B cell (primary cell): Measurements from ENCODE around the gene HSP90B1. TPM values are rescaled to one million over a fixed set of nuclear protein-coding genes. Genes with fewer than 3 reads are reported as not detected.

Experiments
- ATAC-seq: fragments of 200-7000 bp; cut with Tn5 transposase; one replicate; pipeline ENCODE4 v1.10.0; 2021; ENCODE audit warnings: low read depth, mild to moderate bottlenecking, moderate number of reproducible peaks, moderate library complexity
- CTCF ChIA-PET: fragments of 350-600 bp; sonication (Branson Sonifier 250); formaldehyde crosslinking; loops from one replicate; lab custom pipeline; 2021; ENCODE audit warnings: antibody characterized with exemption, inconsistent platforms; lab: Charles Lee
- POLR2A ChIA-PET: fragments of 350-600 bp; sonication (Branson Sonifier 250); formaldehyde crosslinking; loops from one replicate; lab custom pipeline; 2021; ENCODE audit warnings: antibody characterized with exemption; lab: Charles Lee
- DNase-seq: peaks from one replicate; pipeline ENCODE4 v3.0.0; 2013
- H2AFZ ChIP-seq: 2 replicates; pipeline ENCODE4 v1.6.1; 2012; ENCODE audit warnings: mild to moderate bottlenecking, low read depth, low read length; ENCODE audit not compliant: insufficient read depth, poor library complexity, severe bottlenecking
- H3K27ac ChIP-seq, 2 donors: 1 replicate in 1 of 2; 2 replicates in 1 of 2; pipeline ENCODE4 v1.5.1; 2012 to 2013; ENCODE audit warnings: low read length in 2 of 2, mild to moderate bottlenecking in 2 of 2, moderate library complexity in 1 of 2
- H3K27me3 ChIP-seq, 4 experiments: fragments of 200-600 bp in 1 of 4; sonication (generic) in 1 of 4; replicated peaks in 1 of 4; 1 replicate in 2 of 4; 2 replicates in 2 of 4; pipeline versions ENCODE4 v1.6.1 to v1.7.0; 2013 to 2016; ENCODE audit warnings: low read length in 3 of 4, mild to moderate bottlenecking in 2 of 4, mixed read lengths in 1 of 4, moderate library complexity in 1 of 4; ENCODE audit not compliant: insufficient read depth in 4 of 4, control insufficient read depth in 3 of 4; ENCODE audit errors: control extremely low read depth in 1 of 4
- H3K36me3 ChIP-seq, 2 experiments: replicated peaks in 1 of 2; 1 replicate in 1 of 2; 2 replicates in 1 of 2; pipeline versions ENCODE4 v1.6.1 to v1.7.1; 2013; ENCODE audit warnings: low read length in 1 of 2; ENCODE audit not compliant: insufficient read depth in 2 of 2, control insufficient read depth in 1 of 2; ENCODE audit errors: control extremely low read depth in 1 of 2, extremely low read depth in 1 of 2
- H3K4me1 ChIP-seq, 2 donors: fragments of 200-600 bp in 1 of 2; sonication (generic) in 1 of 2; 1 replicate in 1 of 2; 2 replicates in 1 of 2; pipeline versions ENCODE4 v1.5.1 to v1.6.1; 2013 to 2017; ENCODE audit warnings: low read length in 2 of 2; ENCODE audit not compliant: control insufficient read depth in 2 of 2, insufficient read depth in 2 of 2
- H3K4me2 ChIP-seq: replicated peaks from 2 replicates; pipeline ENCODE3; 2012; ENCODE audit warnings: mild to moderate bottlenecking, low read depth, low read length; ENCODE audit not compliant: poor library complexity, severe bottlenecking
- H3K4me3 ChIP-seq, 5 experiments: fragments of 200-600 bp in 1 of 5; sonication (generic) in 1 of 5; 1 replicate in 3 of 5; 2 replicates in 2 of 5; pipeline versions ENCODE4 v1.5.1 to v1.7.0; 2011 to 2016; ENCODE audit warnings: low read length in 4 of 5, mild to moderate bottlenecking in 4 of 5, low read depth in 2 of 5, control low read depth in 1 of 5, moderate library complexity in 1 of 5; ENCODE audit not compliant: insufficient read depth in 1 of 5; ENCODE audit errors: control extremely low read depth in 1 of 5, extremely low read depth in 1 of 5
- H3K79me2 ChIP-seq: fragments of 200-600 bp; sonication (generic); one replicate; pipeline ENCODE4 v1.6.0; 2016; ENCODE audit warnings: low read length; ENCODE audit not compliant: control insufficient read depth, insufficient read depth
- H3K9ac ChIP-seq: fragments of 200-600 bp; sonication (generic); 2 replicates; pipeline ENCODE4 v1.6.1; 2017; ENCODE audit warnings: mild to moderate bottlenecking, low read length, moderate library complexity
- H3K9me3 ChIP-seq, 3 donors: one replicate each; pipeline versions ENCODE4 v1.6.1 to v1.7.1; 2013; ENCODE audit warnings: low read length in 2 of 3; ENCODE audit not compliant: control insufficient read depth in 2 of 3, insufficient read depth in 1 of 3; ENCODE audit errors: control extremely low read depth in 1 of 3
- H4K20me1 ChIP-seq: 2 replicates; pipeline ENCODE4 v1.6.0; 2012; ENCODE audit warnings: mild to moderate bottlenecking, low read length; ENCODE audit not compliant: insufficient read depth, control insufficient read depth, poor library complexity, severe bottlenecking
- H3K27ac Mint-ChIP-seq: one replicate; pipeline ENCODE4 v1.8.0; 2021; ENCODE audit warnings: mixed read lengths
- H3K27me3 Mint-ChIP-seq: one replicate; pipeline ENCODE4 v1.8.0; 2021; ENCODE audit warnings: mixed read lengths
- H3K4me1 Mint-ChIP-seq: one replicate; pipeline ENCODE4 v1.8.0; 2021; ENCODE audit warnings: mixed read lengths
- H3K4me3 Mint-ChIP-seq: one replicate; pipeline ENCODE4 v1.8.0; 2021; ENCODE audit warnings: mixed read lengths
- H3K9me3 Mint-ChIP-seq: one replicate; pipeline ENCODE4 v1.8.0; 2022; ENCODE audit warnings: mixed read lengths; ENCODE audit not compliant: insufficient read depth
- EZH2 ChIP-seq: IDR thresholded peaks from 2 replicates; pipeline ENCODE4 v1.6.1; 2012; ENCODE audit warnings: borderline replicate concordance, low read depth, mild to moderate bottlenecking, moderate library complexity, low read length; ENCODE audit not compliant: insufficient read depth, poor library complexity, severe bottlenecking
- WGBS: methylation state at CpG from one replicate; pipeline ENCODE4 v1.1.5; 2013; ENCODE audit warnings: missing lambda C conversion rate; ENCODE audit not compliant: insufficient coverage; 5-methylcytosine and 5-hydroxymethylcytosine counted together
- intact Hi-C: fragments of 100-400 bp; cut with micrococcal nuclease; formaldehyde crosslinking; loops from one replicate; pipeline ENCODE4 v1.10.0; 2022
- polyA plus RNA-seq: library from polyadenylated mRNA; depleted of rRNA; stranded (reverse); fragments of >200 nt; gene quantifications from 2 replicates; pipeline ENCODE4 v1.2.3, GENCODE V29; 2012
- total RNA-seq, 2 donors: library from RNA; stranded (reverse); fragments of 120-200 nt in 1 of 2; gene quantifications; 1 replicate in 1 of 2; 2 replicates in 1 of 2; pipeline versions ENCODE4 v1.2.3 to v1.2.4, GENCODE V29; 2013 to 2022
- TF ChIP-seq, protein P1 (sequence below): fragments of 200-600 bp; IDR thresholded peaks from one replicate; pipeline ENCODE4 v1.8.0; 2022; ENCODE audit warnings: antibody characterized with exemption, mild to moderate bottlenecking

HSP90B1 gene
- total and polyA plus RNA-seq, 2 donors (not counting 1 experiment from before 2014, with no cell fraction given), result 94.5 to 203 TPM

- Histone ChIP-seq H2AFZ (peak overlapping the region; percentile 10), H3K4me2 (no peak overlapping the region), H3K9ac (no peak overlapping the region), H3K79me2 (no peaks in the 10 kb centered on the region), H3K4me3 (no peak overlapping the region), H3K27me3 (no peaks in the 10 kb centered on the region), H3K9me3 (no peaks in the 10 kb centered on the region), H4K20me1 (no peaks in the 10 kb centered on the region), H3K27ac (no peak overlapping the region), H3K4me1 (peaks cover 11 to 15% of the 10 kb centered on the region in 2 donors), H3K36me3 (no peaks in the 10 kb centered on the region)
- Mint-ChIP-seq H3K27me3 (no peaks in the 10 kb centered on the region), H3K4me1 (peaks cover 22% of the 10 kb centered on the region), H3K27ac (no peak overlapping the region), H3K9me3 (no peaks in the 10 kb centered on the region), H3K4me3 (no peak overlapping the region)
- ATAC-seq, result peak; percentile 56
- peak; percentile 55 for DNase-seq
- CTCF ChIA-PET, result interaction anchor here (0.6 to 2.2 kb wide), 18 partner anchors 11 to 228 kb away, joined by 3 to 43 read pairs (median 4); partner anchors contain the start of gene HSP90B1
- WGBS, result 0% methylated on average over 1 of the region's 4 CpGs
- TF ChIP-seq, protein P1, sequence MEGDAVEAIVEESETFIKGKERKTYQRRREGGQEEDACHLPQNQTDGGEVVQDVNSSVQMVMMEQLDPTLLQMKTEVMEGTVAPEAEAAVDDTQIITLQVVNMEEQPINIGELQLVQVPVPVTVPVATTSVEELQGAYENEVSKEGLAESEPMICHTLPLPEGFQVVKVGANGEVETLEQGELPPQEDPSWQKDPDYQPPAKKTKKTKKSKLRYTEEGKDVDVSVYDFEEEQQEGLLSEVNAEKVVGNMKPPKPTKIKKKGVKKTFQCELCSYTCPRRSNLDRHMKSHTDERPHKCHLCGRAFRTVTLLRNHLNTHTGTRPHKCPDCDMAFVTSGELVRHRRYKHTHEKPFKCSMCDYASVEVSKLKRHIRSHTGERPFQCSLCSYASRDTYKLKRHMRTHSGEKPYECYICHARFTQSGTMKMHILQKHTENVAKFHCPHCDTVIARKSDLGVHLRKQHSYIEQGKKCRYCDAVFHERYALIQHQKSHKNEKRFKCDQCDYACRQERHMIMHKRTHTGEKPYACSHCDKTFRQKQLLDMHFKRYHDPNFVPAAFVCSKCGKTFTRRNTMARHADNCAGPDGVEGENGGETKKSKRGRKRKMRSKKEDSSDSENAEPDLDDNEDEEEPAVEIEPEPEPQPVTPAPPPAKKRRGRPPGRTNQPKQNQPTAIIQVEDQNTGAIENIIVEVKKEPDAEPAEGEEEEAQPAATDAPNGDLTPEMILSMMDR, result peak; percentile 65
- TF ChIP-seq EZH2, result no peak
- intact Hi-C loops, result loop anchor here (1.0 to 5.0 kb wide), 3 partner anchors 44 to 94 kb away; partner anchors contain the start of gene TDG
- POLR2A ChIA-PET, result interaction anchor here (0.7 to 1.0 kb wide), 2 partner anchors 45 to 81 kb away, joined by 3 to 5 read pairs; partner anchors contain the start of genes HSP90B1 and TDG
Measured at GRCh38 chr12:103884316-103884715, 45.9 kb upstream of the HSP90B1 start.

DNA sequence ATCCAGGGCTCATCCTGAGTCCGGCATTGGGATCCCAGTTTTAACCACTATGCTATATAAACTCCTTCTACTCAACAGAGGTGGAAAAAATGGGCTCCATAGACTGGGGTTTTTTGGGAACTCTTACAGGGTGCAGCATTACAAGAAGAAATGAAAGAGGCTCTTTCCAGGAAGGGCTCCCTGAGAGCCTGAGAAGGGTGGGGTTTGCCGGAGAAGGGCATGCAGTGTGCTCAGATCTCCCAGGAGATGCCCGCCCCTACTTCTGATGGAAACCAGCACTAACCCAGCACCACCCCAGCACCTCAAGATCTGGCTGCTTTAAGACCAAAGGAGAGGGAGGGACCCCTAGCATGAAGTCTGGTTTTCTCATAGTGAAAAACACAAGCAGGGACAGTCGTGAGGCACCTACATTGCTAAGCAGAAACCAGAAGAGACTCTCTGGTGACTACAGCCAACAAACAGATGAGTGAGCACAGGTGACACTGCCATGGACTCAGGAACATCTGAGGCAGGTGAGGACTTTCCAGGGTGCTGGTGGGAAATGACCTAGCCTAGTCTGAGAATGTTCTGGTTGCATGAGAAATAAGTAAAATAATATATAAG is 43.9 kb upstream of the HSP90B1 start:
- Histone ChIP-seq H4K20me1 (no peaks in the 10 kb centered on the region), H3K27ac (no peak overlapping the region), H3K27me3 (no peaks in the 10 kb centered on the region), H3K36me3 (no peaks in the 10 kb centered on the region), H3K9me3 (no peaks in the 10 kb centered on the region), H3K4me1 (peaks cover 3% of the 10 kb centered on the region in 2 donors), H2AFZ (no peak overlapping the region), H3K4me3 (no peak overlapping the region), H3K79me2 (no peaks in the 10 kb centered on the region), H3K9ac (no peak overlapping the region), H3K4me2 (no peak overlapping the region)
- DNase-seq (no peak), ATAC-seq (no peak)
- Mint-ChIP-seq H3K27me3 (no peaks in the 10 kb centered on the region), H3K9me3 (no peaks in the 10 kb centered on the region), H3K4me3 (no peak overlapping the region), H3K4me1 (peaks cover 7% of the 10 kb centered on the region), H3K27ac (no peak overlapping the region)
- 35% methylated on average over 2 of the region's 4 CpGs for WGBS
- intact Hi-C loops, result no loop called here
- ChIA-PET CTCF (interaction anchor here (1.6 kb wide), 1 partner anchor 9 kb away, joined by 5 read pairs; no protein-coding TSS in a partner anchor), POLR2A (interaction anchor here (1.2 kb wide), 1 partner anchor 43 kb away, joined by 4 read pairs; no protein-coding TSS in a partner anchor)
- TF ChIP-seq EZH2, result no peak
- TF ChIP-seq, protein P1, result no peak
